Natural killer cell (primary cell): Measurements from ENCODE around the gene KANSL1L. TPM values are rescaled to one million over a fixed set of nuclear protein-coding genes. Genes with fewer than 3 reads are reported as not detected.

ENCODE experiments used
- ATAC-seq, 3 donors: fragments of 150-1000 bp in 2 of 3; fragments of 200-7000 bp in 1 of 3; cut with Tn5 transposase; 1 replicate in 1 of 3; 2 replicates in 2 of 3; pipeline ENCODE4 v1.10.0; 2021; ENCODE audit warnings: mild to moderate bottlenecking in 2 of 3, moderate library complexity in 2 of 3
- DNase-seq, 2 donors: peaks; one replicate each; pipeline versions ENCODE4 v3.0.0 to v3.0.0-alpha.2; 2013 to 2021; ENCODE audit warnings: mixed read lengths in 1 of 2
- H3K27ac ChIP-seq: one replicate; pipeline ENCODE4 v1.5.1; 2013; ENCODE audit warnings: mild to moderate bottlenecking, low read length
- H3K27me3 ChIP-seq: one replicate; pipeline ENCODE4 v1.6.1; 2013; ENCODE audit warnings: low read length; ENCODE audit not compliant: control insufficient read depth, insufficient read depth
- H3K36me3 ChIP-seq: one replicate; pipeline ENCODE4 v1.6.1; 2013; ENCODE audit warnings: low read length; ENCODE audit not compliant: control insufficient read depth, insufficient read depth
- H3K4me1 ChIP-seq: one replicate; pipeline ENCODE4 v1.6.1; 2013; ENCODE audit warnings: low read length; ENCODE audit not compliant: control insufficient read depth, insufficient read depth
- H3K4me3 ChIP-seq: one replicate; pipeline ENCODE4 v1.5.1; 2013; ENCODE audit warnings: low read length
- H3K9me3 ChIP-seq: one replicate; pipeline ENCODE4 v1.6.1; 2013; ENCODE audit warnings: low read length; ENCODE audit not compliant: control insufficient read depth, insufficient read depth
- H3K27ac Mint-ChIP-seq, 2 donors: one replicate each; pipeline ENCODE4 v1.8.0; 2022; ENCODE audit warnings: mild to moderate bottlenecking in 2 of 2, mixed read lengths in 2 of 2, moderate library complexity in 1 of 2
- H3K27me3 Mint-ChIP-seq, 2 donors: one replicate each; pipeline ENCODE4 v1.8.0; 2022; ENCODE audit warnings: low read depth in 2 of 2, mixed read lengths in 2 of 2
- H3K36me3 Mint-ChIP-seq: one replicate; pipeline ENCODE4 v1.8.0; 2022; ENCODE audit warnings: mixed read lengths
- H3K4me1 Mint-ChIP-seq, 2 donors: one replicate each; pipeline ENCODE4 v1.8.0; 2022; ENCODE audit warnings: mixed read lengths in 2 of 2
- H3K4me3 Mint-ChIP-seq: one replicate; pipeline ENCODE4 v1.8.0; 2022; ENCODE audit warnings: mild to moderate bottlenecking, moderate library complexity, mixed read lengths
- H3K9me3 Mint-ChIP-seq, 2 donors: one replicate each; pipeline ENCODE4 v1.8.0; 2022; ENCODE audit warnings: mixed read lengths in 2 of 2
- WGBS: methylation state at CpG from one replicate; pipeline ENCODE4 v1.1.7; 2013; ENCODE audit warnings: missing lambda C conversion rate; ENCODE audit not compliant: insufficient coverage; 5-methylcytosine and 5-hydroxymethylcytosine counted together
- intact Hi-C: fragments of 100-400 bp; cut with micrococcal nuclease; formaldehyde crosslinking; loops from one replicate; pipeline ENCODE4 v1.14.2; 2022
- total RNA-seq, 4 donors: library from RNA; stranded (reverse); fragments of 120-200 nt in 1 of 4; gene quantifications; one replicate each; pipeline versions ENCODE4 v1.2.3 to v1.2.4, GENCODE V29; 2013 to 2022
- TF ChIP-seq, protein P1 (sequence below): fragments of 200-600 bp; IDR thresholded peaks from one replicate; pipeline ENCODE4 v1.8.0; 2022; ENCODE audit warnings: antibody characterized with exemption

The KANSL1L gene
- total RNA-seq, 3 donors from 2014 or later (not counting 1 experiment from before 2014, with no cell fraction given), result 7.6 to 11.2 (median 9.5) TPM

GRCh38 chr2:210162466-210163124 is 8.6 kb downstream of the KANSL1L start:
- no peaks in the 10 kb centered on the region for H3K9me3 Mint-ChIP-seq
- 33% methylated on average over 6 of the region's 6 CpGs for WGBS
- H3K9me3 ChIP-seq, result no peaks in the 10 kb centered on the region
- H3K4me1 ChIP-seq, result no peaks in the 10 kb centered on the region
- H3K36me3 ChIP-seq, result no peaks in the 10 kb centered on the region
- H3K4me3 Mint-ChIP-seq, result no peak overlapping the region
- H3K27ac ChIP-seq, result no peak overlapping the region
- no peaks in the 10 kb centered on the region for H3K27me3 Mint-ChIP-seq
- no peak overlapping the region for H3K4me3 ChIP-seq
- intact Hi-C loops, result no loop called here
- ATAC-seq, result no peak
- no peaks in the 10 kb centered on the region for H3K4me1 Mint-ChIP-seq
- no peaks in the 10 kb centered on the region for H3K36me3 Mint-ChIP-seq
- H3K27me3 ChIP-seq, result no peaks in the 10 kb centered on the region
- no peak overlapping the region for H3K27ac Mint-ChIP-seq
- TF ChIP-seq, protein P1, sequence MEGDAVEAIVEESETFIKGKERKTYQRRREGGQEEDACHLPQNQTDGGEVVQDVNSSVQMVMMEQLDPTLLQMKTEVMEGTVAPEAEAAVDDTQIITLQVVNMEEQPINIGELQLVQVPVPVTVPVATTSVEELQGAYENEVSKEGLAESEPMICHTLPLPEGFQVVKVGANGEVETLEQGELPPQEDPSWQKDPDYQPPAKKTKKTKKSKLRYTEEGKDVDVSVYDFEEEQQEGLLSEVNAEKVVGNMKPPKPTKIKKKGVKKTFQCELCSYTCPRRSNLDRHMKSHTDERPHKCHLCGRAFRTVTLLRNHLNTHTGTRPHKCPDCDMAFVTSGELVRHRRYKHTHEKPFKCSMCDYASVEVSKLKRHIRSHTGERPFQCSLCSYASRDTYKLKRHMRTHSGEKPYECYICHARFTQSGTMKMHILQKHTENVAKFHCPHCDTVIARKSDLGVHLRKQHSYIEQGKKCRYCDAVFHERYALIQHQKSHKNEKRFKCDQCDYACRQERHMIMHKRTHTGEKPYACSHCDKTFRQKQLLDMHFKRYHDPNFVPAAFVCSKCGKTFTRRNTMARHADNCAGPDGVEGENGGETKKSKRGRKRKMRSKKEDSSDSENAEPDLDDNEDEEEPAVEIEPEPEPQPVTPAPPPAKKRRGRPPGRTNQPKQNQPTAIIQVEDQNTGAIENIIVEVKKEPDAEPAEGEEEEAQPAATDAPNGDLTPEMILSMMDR, result no peak
- no peak for DNase-seq

DNA sequence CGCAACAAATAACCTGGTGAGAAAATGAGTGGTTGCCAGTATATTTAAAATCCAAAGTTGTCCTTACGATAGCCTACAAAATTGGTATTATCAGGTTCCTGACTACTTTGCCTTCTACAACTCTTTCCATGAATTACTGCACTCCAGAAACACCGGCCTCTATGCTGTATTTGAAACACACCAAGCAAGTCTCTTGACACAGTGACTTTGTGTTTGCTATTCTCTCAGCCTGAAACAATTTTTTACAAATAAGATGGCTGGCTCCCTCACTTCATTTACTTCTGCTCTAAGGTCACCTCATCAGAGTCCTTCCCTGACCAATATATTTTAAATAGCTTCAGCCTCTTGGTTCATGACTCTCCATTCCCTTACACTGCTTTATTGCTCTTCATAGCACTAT is 12.2 kb downstream of the KANSL1L start:
- Histone ChIP-seq H3K4me1 (no peaks in the 10 kb centered on the region), H3K27me3 (no peaks in the 10 kb centered on the region), H3K9me3 (no peaks in the 10 kb centered on the region), H3K27ac (no peak overlapping the region), H3K36me3 (no peaks in the 10 kb centered on the region), H3K4me3 (no peak overlapping the region)
- TF ChIP-seq, protein P1, result no peak
- no peaks in the 10 kb centered on the region for H3K36me3 Mint-ChIP-seq
- no peaks in the 10 kb centered on the region for H3K9me3 Mint-ChIP-seq
- H3K27me3 Mint-ChIP-seq, result no peaks in the 10 kb centered on the region
- intact Hi-C loops, result no loop called here
- 96% methylated on average over 3 of the region's 3 CpGs for WGBS
- no peak overlapping the region for H3K4me3 Mint-ChIP-seq
- ATAC-seq, result no peak
- no peak overlapping the region for H3K27ac Mint-ChIP-seq
- DNase-seq, result no peak
- no peaks in the 10 kb centered on the region for H3K4me1 Mint-ChIP-seq

DNA sequence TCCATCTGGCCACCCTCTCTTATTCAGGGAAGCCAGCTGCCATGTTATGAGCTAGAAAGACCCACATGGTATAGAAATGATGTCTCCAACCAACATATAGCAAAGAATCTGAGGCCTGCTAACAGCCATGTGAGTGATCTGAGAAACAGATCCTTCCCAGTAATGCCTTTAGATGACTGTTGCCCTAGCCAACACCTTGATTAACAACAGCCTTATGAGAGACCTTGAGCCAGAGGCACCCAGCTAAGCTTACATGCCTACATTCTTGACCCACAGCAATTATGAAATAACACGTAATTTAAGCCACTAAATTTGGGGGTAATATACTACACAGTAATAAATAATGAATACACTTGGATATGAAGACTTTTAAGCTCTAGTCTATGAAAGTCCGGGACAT is 13.0 kb downstream of the KANSL1L start:
- Mint-ChIP-seq H3K9me3 (no peaks in the 10 kb centered on the region), H3K4me3 (no peak overlapping the region), H3K27me3 (no peaks in the 10 kb centered on the region), H3K27ac (no peak overlapping the region), H3K36me3 (no peaks in the 10 kb centered on the region), H3K4me1 (no peaks in the 10 kb centered on the region)
- WGBS, result no CpG with 5 or more reads among the region's 2 CpGs
- intact Hi-C loops, result no loop called here
- H3K36me3 ChIP-seq, result no peaks in the 10 kb centered on the region
- no peaks in the 10 kb centered on the region for H3K9me3 ChIP-seq
- no peak overlapping the region for H3K27ac ChIP-seq
- no peaks in the 10 kb centered on the region for H3K27me3 ChIP-seq
- TF ChIP-seq, protein P1, result no peak
- H3K4me3 ChIP-seq, result no peak overlapping the region
- no peak for DNase-seq
- H3K4me1 ChIP-seq, result no peaks in the 10 kb centered on the region
- no peak for ATAC-seq

DNA sequence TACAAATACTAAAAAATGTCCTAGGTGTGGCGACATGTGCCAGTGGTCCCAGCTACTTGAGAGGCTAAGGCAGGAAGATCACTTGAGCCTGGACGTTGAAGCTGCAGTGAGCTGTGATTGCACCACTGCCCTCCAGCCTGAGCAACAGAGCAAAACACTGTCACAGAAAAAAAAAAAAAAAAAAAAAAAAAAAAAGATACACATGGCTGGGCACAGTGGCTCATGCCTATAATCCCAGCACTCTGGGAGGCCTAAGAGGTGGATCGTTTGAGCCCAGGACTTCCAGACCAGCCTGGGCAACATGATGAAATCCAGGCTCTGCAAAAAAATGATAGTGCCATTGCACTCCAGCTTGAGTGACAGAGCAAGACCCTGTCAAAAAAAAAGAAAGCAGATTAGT is 13.7 kb downstream of the KANSL1L start:
- TF ChIP-seq, protein P1, result no peak

More for the DNA sequence above, 13.7 kb downstream of the KANSL1L start:
- Histone ChIP-seq H3K36me3 (no peaks in the 10 kb centered on the region), H3K4me3 (no peak overlapping the region), H3K27ac (no peak overlapping the region), H3K9me3 (no peaks in the 10 kb centered on the region), H3K27me3 (no peaks in the 10 kb centered on the region), H3K4me1 (no peaks in the 10 kb centered on the region)
- Mint-ChIP-seq H3K4me1 (no peaks in the 10 kb centered on the region), H3K27me3 (no peaks in the 10 kb centered on the region), H3K36me3 (no peaks in the 10 kb centered on the region), H3K4me3 (no peak overlapping the region), H3K27ac (no peak overlapping the region), H3K9me3 (no peaks in the 10 kb centered on the region)
- 72% methylated on average over 3 of the region's 3 CpGs for WGBS
- ATAC-seq (no peak), DNase-seq (no peak)
- intact Hi-C loops, result no loop called here
